HG02885 (cell line): Measurements from ENCODE around the gene NUP153.
"Not testable (repeated sequence)": the region's sequence is repeated elsewhere in the genome, so short reads cannot be mapped to it uniquely, and the experiment has no call there.

ENCODE experiments used
- ATAC-seq: cut with Tn5 transposase; IDR thresholded peaks from one replicate; pipeline ENCODE4 v1.9.1; 2021; ENCODE audit warnings: mild to moderate bottlenecking; ENCODE audit not compliant: unreplicated experiment, poor library complexity

Gene NUP153

DNA sequence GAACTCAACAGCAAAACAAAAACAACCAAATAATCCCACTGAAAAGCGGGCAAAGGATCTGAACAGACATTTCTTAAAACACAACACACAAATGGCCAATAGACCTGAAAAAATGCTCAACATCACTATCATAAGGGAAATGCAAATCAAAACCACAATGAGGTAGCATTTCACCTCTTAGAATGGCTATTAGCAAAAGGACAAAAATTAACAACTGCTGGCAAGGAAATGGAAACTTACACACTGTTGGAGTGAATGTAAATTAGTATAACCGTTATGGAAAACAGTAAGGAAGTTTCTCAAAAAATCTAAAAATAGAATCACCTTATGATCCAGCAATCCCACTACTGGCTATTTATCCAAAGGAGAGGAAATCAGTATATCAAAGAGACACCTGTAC lies 85.7 kb downstream of the NUP153 start:
- ATAC-seq, result peak; percentile 81

DNA sequence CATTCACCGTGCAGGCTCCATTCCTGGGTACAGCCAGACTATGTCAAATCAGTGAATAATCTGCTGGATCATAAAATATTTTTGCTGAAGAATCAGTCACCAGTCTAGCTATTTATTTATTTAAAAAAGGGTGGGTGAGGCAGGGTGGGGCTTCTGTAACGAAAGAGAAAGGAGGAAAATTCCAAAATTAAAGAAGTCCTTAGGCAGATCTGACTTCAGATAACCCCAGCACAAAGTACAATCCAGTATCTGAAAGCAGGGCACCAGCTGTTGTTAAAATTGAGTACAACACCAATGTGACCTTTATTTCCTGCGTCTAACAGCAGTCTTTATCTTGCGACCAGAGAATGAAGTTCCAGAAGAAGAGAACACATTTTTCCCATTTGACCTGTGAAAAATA lies 90.9 kb downstream of the NUP153 start:
- ATAC-seq, result no peak

DNA sequence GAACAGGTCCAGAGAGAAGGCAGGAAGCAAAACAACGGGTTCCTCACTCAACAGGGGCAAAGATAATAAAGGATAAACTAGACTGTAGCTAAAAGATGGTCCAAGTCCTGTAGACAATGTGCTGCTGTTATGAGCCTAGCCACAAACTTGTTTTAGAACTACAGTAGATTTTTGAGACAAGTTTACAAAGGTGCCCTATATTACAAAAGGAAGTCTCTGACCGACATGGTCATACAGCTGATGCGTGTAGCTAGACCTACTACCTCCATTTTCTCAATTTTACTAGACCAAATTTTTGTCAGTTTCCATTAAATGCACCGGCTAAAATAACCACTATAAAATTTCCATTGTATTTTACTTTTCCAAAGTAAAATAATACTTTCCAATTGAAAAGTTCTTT lies 94.7 kb downstream of the NUP153 start:
- no peak for ATAC-seq

DNA sequence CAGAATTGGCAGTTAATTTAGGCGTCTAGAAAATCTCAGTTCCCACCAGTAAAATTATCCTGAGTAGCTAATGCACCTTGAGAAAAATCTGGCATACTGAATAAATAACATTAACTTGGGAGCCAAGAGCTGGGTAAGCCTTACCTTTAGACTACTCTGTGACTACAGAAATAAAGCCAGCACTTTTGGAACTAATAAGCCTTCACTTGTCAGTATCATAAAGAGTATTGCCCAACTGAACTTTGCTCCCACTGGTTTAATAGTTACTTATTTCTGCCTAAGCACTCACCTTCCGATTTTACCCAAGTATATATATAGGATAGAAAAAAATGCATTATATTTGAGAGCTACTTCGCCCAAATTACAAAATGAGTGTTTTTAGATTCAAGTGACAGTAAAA lies 95.9 kb downstream of the NUP153 start:
- no peak for ATAC-seq

DNA sequence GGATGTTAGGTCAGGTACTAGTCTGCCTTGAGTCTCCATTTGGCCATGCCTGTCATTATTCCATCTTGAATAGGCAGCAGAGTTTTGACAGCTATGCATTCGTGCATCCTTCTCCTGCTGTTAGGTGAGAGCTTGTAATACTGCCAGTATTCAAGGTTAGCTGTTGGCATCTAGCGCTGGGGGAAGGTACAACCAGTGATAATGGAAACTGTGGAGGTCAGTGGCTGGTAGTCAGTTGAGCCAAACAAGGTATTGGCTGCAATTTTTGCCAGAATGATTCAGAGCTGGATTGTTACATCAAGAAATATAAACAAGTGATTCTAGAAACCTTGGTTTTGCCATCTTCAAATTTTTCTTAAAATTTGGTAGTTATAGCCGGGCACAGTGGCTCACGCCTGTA lies 100.1 kb downstream of the NUP153 start:
- ATAC-seq, result no peak

DNA sequence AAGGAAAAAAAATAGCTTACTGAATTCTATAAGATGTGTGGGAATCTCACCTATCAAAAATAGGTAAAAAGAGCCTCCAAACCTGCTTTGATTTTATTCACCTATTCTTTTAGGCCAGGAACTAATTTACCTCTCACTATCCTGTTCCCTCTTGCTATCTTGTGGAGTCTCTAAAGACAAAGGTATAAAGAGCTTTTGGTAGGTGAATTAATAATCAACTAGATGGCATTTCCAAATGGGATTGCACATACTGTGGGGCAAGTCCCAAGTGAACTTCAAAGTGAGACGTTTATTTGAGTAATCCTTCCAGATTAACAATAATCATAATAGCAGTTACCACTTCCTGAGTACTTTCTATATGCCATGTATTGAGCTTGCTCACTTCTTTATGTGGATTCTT lies 103.8 kb downstream of the NUP153 start:
- ATAC-seq, result no peak

DNA sequence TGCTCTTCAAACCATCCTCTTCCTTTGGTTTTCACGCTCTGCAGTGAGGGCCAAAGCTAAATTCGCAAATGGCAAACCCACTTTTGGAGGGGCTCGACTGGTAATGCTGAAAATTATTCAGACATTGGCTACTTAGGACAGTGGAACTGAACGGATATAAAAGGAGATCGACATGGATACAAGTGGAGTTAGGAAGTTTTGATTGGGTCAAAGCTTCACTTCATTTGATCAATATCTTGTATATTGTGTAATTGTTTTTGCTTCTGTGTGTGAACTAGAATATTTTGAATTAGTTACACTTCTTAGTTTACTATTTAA lies 105.4 kb downstream of the NUP153 start:
- no peak for ATAC-seq

DNA sequence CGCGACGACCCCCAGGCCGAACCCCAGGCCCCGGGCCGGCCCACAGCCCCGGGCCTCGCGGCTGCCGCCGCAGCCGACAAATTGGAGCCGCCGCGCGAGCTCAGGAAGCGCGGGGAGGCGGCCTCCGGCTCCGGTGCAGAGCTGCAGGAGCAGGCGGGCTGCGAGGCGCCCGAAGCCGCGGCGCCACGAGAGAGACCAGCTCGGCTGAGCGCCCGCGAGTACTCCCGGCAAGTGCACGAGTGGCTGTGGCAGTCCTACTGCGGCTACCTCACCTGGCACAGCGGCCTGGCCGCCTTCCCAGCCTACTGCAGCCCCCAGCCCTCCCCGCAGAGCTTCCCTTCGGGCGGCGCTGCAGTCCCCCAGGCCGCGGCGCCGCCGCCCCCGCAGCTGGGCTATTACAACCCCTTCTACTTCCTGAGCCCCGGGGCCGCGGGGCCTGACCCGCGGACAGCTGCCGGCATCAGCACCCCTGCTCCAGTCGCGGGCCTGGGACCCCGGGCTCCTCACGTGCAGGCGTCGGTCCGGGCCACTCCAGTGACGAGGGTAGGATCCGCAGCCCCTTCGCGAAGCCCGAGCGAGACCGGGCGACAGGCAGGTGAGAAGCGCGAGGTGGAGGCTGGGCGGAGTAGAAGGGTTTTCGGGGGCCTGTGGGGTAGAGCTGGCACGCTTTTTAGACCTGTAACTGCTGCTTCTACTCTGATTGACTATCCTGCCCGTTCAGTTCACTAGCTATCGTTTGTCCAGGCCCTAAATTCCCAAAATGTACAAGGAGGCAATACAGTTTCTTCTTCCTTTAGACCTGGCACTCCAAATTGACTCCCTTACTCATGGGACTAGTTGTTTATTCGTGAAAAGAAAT lies 106.0 kb downstream of the NUP153 start:
- peak; percentile 62 for ATAC-seq

DNA sequence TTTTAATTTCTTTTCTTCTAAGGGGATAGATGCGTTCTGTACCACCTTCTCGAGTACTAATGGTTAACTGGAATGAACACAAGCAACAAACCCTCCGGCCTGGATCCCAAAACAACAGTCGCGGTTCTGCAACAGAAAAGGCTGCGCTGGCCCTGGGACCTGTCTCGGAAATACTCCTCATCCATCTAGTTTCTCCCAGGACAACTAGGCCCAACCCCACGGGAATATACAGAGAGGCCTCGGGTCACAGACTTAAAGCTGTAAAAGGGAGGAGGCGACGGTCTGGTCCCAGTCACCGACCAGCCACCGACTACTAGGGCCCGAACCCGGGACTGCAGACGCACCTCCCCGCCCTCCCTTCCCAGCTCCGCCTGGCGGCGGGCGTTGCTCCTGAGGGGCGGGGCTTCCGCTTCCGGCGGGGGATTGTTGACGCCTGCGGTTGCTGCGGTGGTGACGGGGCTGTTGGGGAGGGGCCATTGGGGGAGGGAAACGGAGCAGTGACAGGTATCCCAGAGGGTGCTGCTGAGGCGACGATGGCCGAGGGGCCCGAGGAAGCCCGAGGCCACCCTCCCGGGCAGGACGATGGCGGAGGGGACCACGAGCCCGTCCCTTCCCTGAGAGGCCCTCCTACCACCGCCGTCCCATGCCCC lies 106.7 kb downstream of the NUP153 start, which contains the start of gene FAM8A1:
Gene FAM8A1, plus strand, starts transcription at position 426 of the 650 bp plus-strand sequence. Its CDS starts 108 bp downstream, at position 534.
- ATAC-seq, result peak; percentile 91

DNA sequence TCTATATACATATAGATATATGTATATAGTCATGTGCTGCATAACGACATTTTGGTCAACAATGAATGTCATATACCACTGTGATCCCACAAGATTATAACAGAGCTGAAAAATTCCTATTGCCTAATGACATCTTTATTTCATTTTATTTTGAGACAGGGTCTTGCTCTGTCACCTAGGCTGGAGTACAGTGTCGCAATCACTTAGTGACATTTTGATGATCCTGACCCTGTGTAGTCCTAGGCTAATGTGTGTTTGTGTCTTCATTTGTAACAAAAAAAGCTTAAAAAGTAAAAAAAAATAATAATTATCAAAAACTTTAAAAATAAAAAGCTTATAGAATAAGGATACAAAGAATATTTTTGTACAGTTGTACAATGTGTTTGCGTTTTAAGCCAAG lies 110.6 kb downstream of the NUP153 start:
- no peak for ATAC-seq

DNA sequence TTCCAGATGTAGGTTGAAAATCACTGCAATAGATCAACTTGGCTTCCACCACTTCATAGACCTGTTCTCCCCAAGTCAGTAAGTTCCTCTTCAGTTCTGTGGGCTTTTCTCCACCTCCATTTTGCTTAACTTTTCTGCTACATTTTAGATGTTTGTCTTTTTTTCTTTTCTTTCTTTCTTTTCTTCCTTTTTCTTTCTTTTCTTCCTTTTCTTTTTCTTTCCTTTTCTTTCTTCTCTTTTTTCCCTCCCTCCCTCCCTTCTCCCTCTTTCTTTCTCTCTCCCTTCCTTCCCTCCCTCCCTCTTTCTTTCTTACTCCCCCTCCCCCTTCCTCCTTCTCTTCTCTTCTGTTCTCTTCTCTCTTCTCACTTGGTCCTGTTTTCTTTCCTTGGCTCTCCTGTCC lies 113.5 kb downstream of the NUP153 start:
- ATAC-seq, result no peak

DNA sequence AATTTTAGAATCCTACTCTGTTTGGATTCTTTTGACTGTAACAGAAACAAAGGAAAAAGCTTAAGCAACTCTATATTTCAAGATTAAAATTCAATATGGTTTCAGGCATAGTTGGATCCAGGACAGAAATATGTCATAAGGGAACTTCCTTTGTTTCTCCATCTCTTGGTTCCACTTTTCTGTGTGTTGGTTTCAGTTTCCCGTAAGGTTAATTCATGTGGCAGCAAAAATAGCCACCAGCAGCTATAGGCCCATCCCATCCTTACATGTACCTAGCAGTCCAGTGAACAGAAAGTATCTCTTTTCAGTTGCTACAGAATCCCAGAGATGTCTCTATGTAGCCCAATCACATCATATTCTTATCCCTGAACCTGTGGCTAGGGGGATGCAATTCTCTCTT lies 115.4 kb downstream of the NUP153 start:
- ATAC-seq, result no peak

DNA sequence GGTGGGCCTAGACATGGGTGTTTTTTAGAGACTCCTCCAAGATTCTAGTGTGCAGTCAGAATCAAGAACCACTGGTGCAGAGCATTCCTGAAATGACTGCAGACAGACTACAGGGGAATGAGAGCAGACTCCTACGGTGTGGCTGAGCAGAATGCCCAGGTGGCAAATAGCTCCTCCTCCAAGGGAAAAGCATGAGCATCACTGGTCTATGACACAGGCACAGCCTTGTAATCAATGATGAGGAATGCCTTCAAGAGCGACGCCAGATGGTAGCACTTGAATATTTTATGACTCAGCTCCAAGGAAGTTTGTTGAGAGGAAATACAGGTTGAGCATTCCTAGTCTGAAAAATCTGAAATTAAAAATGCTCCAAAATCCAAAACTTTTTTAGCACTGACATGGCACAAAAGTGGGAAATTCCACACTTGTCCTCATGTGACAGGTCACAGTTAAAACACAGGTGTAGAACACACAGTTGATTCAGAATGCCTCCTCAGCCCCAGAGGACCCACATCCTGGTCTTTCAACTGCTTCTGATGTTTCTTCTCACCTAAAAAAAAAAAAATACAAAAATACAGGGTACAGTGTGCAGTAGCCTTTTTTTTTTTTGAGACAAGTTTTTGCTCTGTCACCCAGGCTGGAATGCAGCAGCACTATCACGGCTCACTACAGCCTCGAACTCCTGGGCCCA lies 117.2 kb downstream of the NUP153 start:
- no peak for ATAC-seq

DNA sequence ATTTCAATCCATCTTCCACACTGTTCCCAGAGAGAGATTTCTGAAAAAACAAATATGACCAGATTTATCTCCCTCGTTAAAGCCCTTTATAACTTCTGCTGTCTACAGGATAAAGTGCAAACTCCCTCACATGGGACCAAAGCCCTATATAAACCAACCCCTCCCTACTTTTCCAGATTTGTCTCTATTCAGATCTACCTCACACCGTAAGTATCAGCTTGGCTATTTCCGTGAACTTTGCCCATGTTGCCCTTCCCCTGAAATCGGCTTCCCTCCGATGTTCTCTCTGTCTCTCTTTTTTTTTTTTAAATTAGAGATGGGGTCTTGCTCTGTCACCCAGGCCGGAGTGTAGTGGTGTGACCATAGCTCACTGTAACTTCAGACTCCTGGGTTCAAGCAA lies 118.7 kb downstream of the NUP153 start:
- no peak for ATAC-seq

DNA sequence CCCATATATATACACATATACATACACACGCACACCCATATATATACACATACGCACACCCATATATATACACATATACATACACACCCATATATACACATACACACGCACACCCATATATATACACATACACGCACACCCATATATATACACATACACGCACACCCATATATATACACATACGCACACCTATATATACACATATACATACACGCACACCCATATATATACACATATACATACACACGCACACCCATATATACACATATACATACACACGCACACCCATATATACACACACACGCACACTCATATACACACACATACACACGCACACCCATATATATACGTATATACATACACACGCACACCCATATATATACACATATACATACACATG lies 120.1 kb downstream of the NUP153 start:
- not testable (repeated sequence) for ATAC-seq

DNA sequence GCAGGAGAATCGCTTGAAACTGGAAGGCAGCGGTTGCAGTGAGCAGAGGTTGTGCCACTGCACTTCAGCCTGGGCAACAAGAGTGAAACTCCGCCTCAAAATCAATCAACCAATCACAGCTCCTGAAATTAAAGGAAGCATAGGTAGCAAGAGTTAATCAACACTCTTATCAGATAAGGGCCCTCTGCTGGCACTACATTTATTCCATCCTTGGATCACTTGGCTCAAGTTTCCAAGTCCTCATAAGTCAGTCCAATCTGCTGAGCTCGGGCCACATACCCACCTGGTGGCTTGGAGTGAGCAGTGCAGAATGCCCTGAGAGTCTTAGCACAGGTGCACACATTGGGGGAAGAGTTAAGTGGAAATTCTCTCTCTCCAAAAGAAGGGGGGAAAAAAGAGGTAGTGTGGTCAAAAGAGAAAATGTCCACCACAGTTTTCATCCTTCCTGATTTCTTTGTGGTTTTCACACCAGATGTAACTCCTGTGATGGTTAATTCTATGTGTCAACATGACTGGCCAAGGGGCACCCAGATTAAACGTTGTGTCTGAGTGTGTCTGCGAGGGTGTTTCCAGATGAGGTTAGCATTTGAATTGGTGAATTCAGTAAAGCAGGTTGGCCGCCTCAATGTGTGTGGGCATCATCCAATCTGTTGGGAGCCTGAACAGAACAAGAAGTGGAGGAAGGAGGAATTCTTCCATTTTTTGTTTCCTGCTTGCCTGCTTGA lies 120.8 kb downstream of the NUP153 start:
- no peak for ATAC-seq

DNA sequence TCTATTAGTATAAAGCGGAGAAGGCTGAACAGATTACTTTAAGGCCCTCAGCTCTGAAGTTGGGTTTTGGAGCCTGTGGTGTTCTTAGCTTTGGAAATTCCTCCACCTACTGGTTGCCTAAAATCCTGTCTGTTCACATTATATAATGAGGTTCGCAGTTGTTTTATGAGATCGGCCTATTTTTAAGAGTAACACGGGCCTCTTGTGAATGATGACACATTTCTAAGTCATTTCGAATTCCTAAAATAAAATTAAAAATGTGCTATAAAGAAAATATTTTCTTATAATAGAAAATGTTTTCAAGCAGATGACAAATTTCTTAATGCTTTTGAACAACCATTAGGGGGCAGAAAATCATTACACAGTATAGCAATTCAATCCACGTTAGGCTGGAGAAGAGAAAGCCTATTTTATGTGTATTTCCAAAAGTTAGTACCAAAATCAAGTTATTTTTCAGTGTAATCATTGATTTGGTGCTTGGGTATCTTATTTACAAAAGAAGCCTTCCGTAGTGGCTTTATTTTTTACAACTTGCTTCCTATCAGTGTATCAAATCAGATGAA lies 122.4 kb downstream of the NUP153 start:
- ATAC-seq, result peak; percentile 74

DNA sequence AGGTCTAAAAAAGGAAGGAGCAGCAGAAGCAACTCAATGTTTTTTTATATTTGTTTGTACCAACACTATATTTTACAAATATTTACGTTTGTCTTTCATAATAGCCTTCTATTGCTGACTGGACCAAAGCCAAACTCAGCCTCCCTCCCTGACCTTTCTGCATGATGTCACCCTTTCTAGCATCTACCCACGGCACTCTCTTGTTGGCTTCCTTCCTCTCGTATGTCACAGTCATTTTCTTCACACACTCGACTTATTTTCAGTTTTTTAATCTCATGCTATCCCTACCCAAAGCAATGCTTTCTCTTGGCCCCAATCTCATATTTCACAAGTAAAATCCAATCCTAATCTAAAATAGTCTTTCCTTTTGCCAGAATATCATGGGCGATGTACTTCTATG lies 122.9 kb downstream of the NUP153 start:
- ATAC-seq, result peak; percentile 28

DNA sequence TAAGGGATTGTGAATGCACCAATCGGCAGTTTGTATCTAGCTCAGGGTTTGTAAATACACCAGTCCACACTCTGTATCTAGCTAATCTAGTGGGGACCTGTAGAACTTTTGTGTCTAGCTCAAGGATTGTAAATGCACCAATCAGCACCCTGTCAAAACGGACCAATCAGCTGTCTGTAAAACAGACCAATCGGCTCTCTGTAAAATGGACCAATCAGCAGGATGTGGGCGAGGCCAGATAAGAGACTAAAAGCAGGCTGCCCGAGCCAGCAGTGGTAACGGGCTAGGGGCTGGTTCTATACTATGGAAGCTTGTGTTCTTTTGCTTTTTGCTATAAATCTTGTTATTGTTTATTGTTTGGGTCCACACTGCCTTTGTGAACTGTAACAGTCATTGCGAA lies 125.4 kb downstream of the NUP153 start:
- ATAC-seq, result not testable (repeated sequence)

DNA sequence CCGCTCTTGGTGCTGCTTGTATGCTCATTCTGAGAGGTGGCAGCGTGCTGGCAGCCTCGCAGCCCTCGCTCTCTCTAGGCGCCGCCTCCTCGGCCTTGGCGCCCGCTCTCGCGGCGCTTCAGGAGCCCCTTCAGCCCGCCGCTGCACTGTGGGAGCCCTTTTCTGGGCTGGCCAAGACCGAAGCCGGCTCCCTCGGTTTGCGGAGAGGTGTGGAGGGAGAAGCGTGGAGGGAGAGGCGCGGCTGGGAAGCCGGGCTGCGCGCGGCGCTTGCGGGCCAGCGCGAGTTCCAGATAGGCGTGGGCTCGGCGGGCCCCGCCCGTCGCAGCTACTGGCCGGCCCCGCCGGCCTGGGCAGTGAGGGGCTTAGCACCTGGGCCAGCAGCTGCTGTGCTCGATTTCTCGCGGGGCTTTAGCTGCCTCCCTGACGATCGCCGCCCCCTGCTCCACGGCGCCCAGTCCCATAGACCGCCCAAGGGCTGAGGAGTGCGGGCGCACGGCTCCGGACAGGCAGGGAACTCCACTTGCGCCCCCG lies 126.1 kb downstream of the NUP153 start:
- ATAC-seq, result no peak
